Fibroblast of skin of right biceps (primary cell): ENCODE data around the gene CHRNA1.

Experiments used
- DNase-seq: peaks from one replicate; pipeline ENCODE4 v3.0.0-alpha.2; 2013

The CHRNA1 gene

DNA sequence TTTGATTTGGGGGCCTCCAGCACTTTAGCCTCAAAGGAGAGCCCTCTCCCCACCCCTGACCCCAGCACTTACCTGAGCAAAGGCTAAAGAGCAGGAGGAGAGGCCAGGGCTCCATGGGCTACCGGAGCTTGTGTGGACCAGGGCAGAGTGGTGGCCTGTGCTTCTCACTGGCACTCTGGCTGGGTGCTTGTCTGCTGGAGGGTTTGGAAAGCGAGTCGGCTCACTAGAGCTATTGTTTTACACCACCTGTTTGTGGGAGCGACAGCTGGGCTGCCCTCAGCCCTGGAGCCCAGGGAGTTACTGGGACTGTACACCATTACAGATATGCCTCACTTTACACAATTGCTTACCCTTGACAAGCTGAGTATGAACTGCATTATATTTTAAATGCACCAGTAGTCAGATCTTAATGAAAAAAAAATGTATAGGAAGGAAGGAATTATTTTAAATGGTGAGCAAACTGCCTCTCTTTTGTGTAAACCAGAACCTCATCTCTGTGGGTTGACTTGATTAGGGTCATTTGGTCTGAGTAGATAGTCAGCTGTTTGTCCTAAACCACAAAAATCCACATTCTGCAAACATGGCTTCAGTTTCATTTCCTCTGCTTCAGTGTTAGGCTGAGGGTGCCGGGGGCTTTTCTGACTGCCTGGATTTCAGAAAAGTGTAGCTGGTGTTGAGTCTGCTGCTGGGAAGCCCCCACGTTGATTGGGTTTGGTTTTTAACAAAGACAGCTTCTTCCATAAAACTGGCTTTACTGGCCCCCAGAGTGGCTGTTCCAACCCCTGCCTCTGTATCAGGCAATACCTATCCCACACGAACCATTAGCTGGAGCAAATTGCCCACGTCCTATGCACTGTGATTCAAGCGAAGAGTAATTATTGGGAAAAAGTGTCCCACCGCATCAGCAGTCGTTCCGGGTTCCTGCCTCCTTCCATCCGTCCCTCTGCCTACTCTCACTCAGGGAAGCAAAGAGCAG lies at the start of gene CHRNA1:
CHRNA1 (minus strand) TSS at position 193 of the 976 bp plus-strand sequence; CDS start at position 115, 78 bp downstream.
- DNase-seq: peak; percentile 51

DNA sequence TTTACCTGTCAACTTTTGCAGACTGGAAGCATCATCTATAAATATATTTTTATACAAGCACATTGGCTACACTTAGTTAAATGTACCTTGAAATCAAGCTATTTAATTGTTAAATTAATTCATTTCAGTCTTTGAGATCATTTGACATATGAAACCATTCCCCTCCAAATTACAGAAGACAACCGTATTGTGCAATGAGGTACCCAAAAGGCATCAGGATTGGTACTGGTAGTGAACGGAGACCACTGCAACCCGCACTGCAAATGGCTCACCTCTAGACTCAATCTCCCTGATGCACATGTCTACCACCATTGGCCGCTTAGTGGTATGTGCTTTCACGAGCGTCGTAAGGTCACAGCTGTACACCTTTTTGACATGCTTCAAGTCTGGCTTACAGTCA lies 47.8 kb upstream of the CHRNA1 start:
- no peak for DNase-seq

GRCh38 chr2:174807931-174808330 lies 43.7 kb upstream of the CHRNA1 start:
- no peak for DNase-seq

DNA sequence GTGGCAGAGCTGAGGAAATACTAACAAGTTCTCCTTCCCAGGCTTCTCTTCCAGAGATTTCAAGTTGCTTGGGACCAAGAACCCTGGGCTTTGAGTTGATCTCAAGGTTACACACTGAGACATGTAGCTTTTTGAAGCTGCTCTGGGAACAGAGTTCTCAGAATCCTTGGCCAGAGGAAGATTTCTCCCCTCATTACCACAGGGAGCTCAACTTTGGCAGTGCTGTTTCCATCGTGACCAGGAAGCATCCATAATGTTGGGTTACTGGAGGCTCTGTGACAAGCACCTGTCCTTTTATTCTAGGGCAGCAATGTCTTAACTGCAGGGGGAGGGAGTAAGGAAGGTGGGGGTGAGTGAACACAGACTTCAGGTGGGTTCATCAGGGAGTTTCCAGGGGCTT lies 41.5 kb upstream of the CHRNA1 start:
- DNase-seq: no peak

DNA sequence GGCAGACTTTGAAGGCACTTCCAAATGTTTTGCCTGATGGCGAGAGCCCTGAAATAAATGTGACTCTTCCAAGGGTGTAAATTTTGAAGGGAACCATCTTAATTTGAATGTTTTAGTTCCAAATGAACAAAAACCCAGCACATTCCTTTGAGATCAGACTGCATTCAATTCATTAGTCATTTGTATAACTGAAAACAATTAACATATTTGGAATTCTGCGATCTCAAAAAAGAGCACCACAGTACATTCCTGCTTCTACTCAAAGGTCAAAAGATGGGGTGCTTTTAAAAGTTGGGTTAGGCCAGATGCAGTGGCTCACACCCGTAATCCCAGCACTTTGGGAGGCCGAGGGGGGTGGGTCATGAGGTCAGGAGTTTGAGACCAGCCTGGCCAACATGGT lies 38.2 kb upstream of the CHRNA1 start:
- peak; percentile 89 for DNase-seq

DNA sequence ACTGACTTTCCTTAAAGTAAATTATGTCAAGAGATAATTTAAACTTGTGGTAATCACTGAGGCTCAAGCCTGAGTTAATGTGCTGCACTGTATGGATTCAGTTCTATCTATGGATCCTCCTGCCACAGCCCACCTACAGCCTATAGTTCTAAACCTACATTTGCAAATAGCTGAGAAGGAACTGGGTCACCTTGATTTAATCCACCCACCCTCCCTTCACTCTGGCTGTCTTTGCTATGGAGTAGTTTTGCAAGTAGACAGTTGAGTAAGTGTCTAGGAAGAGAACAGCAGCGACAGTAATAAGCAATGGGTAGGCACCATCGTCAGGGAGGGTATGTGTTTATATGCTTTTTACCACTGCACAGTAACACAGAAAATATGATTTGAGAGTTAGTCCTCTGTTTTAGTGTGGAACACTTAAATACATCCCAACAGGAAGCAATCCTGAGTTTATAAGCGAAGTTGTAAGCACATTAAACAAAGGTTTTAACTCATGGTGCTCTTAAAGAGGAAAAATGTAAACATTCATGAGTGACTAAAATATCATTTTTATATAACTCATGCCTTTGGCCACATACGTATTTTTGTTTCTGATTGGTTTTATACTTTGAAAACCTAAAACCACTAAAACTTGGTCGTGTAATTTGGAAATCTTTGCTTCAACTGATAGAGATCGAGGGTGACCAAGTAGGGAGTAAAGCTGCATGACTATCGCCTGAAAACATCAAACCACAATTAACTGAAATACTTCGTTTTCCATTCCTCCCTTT lies 36.3 kb upstream of the CHRNA1 start:
- no peak for DNase-seq

- DNase-seq: no peak
These were observed 34.5 kb upstream of the CHRNA1 start for GRCh38 chr2:174798801-174799200.

DNA sequence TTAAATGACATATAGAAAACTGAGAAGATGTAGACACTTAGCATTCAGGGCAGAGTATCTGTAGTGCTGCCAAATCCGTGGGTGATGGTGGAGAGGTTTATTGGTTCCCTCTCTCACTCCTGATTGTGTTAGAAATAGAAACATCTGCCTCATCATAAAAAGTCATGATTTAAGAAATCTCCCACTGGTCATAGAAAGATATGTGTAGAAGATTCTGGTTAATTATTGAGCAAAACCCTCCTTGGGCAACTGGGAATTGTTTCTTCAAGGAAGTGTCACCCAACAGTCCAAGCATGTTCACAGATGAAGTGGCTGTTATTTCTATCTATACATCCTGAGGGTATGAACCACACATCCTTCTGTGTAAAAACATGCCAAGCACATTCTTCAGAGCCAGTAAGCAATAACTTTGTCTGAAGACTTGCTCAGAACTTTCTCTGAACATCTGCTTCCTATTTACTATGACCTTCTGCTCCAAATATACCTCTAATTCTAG lies 33.6 kb upstream of the CHRNA1 start:
- peak; percentile 92 for DNase-seq

DNA sequence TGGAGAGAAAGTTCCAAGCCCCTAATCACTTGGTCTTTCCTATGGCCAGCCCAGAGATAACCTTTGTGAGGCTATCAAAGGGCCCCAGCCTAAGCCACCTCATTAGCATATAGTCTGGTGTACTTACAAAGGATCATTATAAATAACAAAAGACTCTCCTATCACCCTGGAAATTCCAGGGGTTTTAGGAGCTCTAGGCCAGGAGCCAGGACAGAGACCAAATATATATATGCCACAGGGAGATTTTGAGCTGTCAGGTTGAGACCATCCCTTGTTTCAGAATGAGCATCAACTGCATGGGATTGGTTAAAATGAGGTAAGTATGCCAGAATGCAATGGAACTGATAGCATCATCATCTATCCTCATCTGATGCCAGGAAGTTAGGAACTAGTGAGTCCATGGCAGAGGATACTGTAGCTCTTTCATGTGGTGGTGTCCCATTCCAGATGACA lies 32.1 kb upstream of the CHRNA1 start:
- no peak for DNase-seq

DNA sequence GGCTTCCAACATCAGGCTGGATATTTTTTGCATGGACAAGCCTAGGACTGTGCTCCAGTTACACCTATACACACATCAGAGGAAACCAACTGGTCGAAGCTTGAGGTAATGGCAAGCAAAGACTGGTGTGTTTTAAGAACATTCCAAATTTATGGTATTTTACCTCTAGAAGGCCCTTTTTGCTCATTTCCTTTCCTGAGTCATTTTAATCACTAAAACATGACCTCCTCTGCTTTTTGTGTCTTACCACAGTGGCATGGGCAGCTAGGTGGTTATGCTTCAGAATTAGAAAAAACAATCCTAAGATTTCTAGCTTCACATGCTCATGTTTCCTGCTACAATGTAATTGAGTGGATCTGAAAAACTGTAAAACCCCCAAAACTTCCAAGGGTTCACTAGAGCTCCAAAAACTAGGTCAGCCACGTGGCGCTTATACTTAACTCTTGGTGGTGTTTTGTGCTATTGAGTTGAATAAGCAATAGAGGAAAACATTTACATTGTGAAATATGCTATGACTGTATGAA lies 30.6 kb upstream of the CHRNA1 start:
- peak; percentile 77 for DNase-seq

GRCh38 chr2:174792309-174793025 lies 28.2 kb upstream of the CHRNA1 start:
- DNase-seq: no peak

GRCh38 chr2:174791746-174792280 lies 27.5 kb upstream of the CHRNA1 start:
- no peak for DNase-seq

DNA sequence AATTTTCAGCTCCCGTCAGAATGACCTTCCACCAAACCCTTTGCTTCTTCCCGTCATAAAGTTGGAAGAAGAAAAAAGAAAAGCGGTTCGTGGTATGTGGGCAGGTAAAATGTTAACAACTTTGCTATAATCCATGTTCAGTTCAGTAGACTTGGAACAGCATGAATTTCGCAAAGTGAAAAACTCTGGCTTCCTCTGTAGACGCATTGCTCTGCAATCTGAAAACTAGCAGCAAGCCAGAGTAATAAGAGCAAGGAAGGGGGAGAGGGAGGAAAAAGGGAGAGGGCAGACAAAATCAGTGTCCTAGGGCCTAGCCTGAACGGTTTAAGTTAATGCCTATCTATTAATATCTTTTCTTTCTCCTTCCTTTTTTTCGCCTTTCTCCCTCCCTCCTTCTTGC lies 26.7 kb upstream of the CHRNA1 start:
- no peak for DNase-seq

DNA sequence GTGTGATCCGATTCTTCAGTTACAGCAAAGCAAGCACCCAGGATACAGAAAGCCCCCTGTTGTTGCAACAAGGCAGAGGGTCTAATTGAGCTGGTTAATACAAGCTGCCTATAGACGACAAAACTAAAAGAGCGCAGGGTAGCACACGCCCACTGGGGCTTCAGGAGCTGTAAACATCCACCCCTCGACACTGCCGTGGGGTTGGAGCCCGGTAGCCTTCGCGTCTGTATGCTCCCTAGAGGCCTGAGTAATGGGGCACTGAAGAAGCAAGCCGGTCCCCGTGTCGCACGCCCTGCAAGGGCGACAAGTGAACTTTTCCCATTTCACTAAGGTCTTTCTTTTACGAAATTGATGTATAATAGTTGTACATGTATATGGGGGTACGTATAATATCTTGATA lies 24.7 kb upstream of the CHRNA1 start:
- no peak for DNase-seq

- DNase-seq: peak; percentile 90
These were observed 24.1 kb upstream of the CHRNA1 start for GRCh38 chr2:174788291-174788929.

GRCh38 chr2:174787487-174788205 lies 23.4 kb upstream of the CHRNA1 start:
- DNase-seq: peak; percentile 100

GRCh38 chr2:174786066-174786725 lies 21.9 kb upstream of the CHRNA1 start:
- DNase-seq: peak; percentile 72

DNA sequence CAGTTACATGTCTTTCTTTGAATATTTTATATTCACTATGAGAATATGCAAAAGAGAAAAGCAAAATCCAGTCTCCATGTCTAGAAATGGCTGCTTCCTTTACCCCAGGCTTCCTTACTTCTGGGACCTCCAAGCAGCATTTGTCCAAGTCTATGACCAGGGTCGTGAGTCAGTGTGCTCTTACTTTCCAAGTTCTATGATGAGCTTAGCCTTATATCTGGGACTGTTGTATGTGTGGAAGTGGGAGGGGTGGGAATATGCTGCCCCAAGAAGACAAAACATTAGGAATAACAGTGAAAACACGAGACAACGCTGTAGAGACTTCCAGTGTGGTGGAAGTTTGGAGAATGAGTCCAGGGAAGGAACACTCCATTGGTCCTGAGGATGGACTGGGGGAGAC lies 21.2 kb upstream of the CHRNA1 start:
- DNase-seq: no peak

GRCh38 chr2:174784909-174785308 lies 20.6 kb upstream of the CHRNA1 start:
- no peak for DNase-seq

DNA sequence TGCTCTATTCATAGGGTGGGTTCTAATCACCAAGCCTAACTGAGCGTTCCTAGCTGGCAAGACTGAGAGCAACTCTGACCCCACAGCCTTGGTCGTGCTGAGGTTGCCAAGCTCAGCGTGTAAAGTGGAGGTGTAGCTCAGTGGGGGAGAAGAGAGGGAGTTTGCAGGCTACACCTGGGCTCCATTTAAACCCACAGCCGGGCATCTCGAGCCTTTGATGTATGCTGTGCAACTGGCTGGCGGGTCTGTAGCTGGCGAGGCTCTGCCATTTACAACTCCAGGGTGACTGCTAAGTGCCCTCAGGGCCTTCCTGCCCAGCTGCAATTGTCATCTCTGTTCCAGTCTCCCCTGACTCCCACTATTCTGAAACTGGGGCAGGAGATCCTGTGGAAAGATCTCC lies 20.0 kb upstream of the CHRNA1 start:
- DNase-seq: no peak

DNA sequence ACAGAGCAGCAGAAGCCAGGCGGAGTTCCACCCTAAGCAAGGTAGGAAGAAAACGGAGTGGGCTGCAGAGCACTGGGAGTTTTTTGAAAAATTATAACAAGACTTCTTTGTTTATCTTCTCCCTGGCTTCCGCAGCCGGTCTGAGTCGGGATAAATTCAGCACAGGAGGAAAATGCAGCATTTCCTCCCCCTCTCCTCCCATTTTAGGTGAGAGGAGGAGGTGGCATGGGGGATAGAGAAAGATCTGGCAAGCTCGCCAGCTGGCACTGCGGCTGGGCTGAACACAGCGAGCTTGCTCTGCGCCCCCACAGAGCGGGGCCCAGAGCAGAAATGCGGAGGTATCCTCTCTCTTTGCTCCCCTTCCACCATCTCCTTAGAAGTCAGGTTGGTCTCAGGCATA lies 17.7 kb upstream of the CHRNA1 start:
- no peak for DNase-seq
